IgD-negative memory B cell (primary cell): ENCODE measurements around the gene GALNT17. TPM values are rescaled to one million over a fixed set of nuclear protein-coding genes. Genes with fewer than 3 reads are reported as not detected.

Experiments
- H3K27ac Mint-ChIP-seq, 3 donors: one replicate each; pipeline ENCODE4 v1.8.0; 2020 to 2022; ENCODE audit warnings: mild to moderate bottlenecking in 3 of 3, mixed read lengths in 3 of 3, moderate library complexity in 1 of 3
- H3K27me3 Mint-ChIP-seq: one replicate; pipeline ENCODE4 v1.8.0; 2021; ENCODE audit warnings: mixed read lengths
- H3K36me3 Mint-ChIP-seq: one replicate; pipeline ENCODE4 v1.8.0; 2020; ENCODE audit warnings: mild to moderate bottlenecking, mixed read lengths
- H3K4me1 Mint-ChIP-seq, 3 donors: one replicate each; pipeline ENCODE4 v1.8.0; 2020 to 2022; ENCODE audit warnings: mixed read lengths in 3 of 3, mild to moderate bottlenecking in 1 of 3
- H3K4me3 Mint-ChIP-seq, 4 donors: one replicate each; pipeline ENCODE4 v1.8.0; 2020 to 2022; ENCODE audit warnings: mild to moderate bottlenecking in 4 of 4, mixed read lengths in 4 of 4, moderate library complexity in 3 of 4
- H3K9me3 Mint-ChIP-seq, 3 donors: one replicate each; pipeline ENCODE4 v1.8.0; 2020 to 2021; ENCODE audit warnings: mixed read lengths in 3 of 3, mild to moderate bottlenecking in 1 of 3
- polyA plus RNA-seq: library from polyadenylated mRNA; unstranded; fragments of 300-500 nt; fragmentation: Illumina TruSeq; gene quantifications from one replicate; pipeline ENCODE4 v1.2.3, GENCODE V29; 2021

Gene GALNT17
- polyA plus RNA-seq, 1 donor from 2014 or later, result not detected

DNA sequence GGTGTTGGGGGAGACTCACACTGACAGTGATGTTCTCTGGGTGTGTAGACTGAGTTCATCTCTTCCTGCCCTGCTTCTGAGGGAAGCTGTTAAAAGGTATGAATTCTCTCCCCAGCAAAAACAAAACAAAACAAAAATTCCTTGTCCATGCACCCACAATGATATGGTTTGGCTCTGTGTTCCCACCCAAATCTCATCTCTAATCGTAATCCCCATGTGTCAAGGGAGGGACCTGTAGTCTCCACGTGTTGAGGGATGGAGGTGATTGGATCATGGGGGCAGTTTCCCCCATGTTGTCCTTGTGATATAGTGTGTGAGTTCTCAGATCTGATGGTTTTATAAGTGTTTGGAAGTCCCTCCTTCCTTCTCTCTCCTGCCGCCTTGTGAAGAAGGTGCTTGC is 245.5 kb downstream of the GALNT17 start:
- peaks cover 4% of the 10 kb centered on the region for H3K36me3 Mint-ChIP-seq
- no peak overlapping the region for H3K27ac Mint-ChIP-seq
- no peaks in the 10 kb centered on the region for H3K4me1 Mint-ChIP-seq
- H3K9me3 Mint-ChIP-seq, result peaks cover 14 to 22% (median 19%) of the 10 kb centered on the region in 3 donors
- H3K27me3 Mint-ChIP-seq, result no peaks in the 10 kb centered on the region
- H3K4me3 Mint-ChIP-seq, result no peak overlapping the region

DNA sequence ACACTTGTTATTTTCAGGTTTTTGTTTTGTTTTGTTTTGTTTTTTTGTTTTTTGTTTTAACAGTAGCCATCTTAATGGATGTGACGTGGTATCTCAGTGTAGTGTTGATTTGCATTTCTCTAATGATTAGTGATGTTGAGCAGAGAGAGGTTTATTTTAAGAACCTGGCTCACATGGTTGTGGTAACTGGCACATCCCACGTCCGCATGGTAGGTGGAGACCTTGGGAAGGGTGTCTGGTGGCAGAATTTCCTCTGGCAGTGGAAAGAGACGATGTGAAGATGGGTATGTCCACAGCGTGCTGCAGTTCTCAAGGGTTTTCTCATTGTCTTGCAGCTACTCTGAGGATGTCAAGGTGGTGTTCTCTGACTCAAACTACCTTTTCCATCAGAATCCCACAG is 252.2 kb downstream of the GALNT17 start:
- Mint-ChIP-seq H3K4me1 (no peaks in the 10 kb centered on the region), H3K4me3 (no peak overlapping the region), H3K36me3 (no peaks in the 10 kb centered on the region), H3K27ac (no peak overlapping the region), H3K27me3 (no peaks in the 10 kb centered on the region), H3K9me3 (peaks cover 5 to 16% (median 9%) of the 10 kb centered on the region in 3 donors)

DNA sequence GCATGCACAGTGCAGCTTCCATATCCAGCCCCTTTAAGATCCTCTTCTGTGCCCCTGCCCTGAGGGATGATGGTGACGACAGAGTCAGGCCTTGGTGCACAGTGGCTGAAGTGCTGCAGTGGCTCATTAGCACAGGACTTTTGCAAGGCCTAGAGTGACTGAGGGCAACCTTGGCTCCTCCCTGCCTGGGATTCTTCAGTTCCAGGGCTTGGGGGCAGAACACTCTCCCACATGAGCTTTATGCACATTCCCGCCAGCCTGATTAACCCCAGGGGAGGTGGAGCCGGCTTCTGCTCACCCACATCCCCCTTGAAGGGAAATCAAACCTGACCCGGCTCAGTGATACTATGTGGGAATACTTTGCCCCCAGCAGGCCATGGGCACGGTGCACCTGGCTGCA is 253.4 kb downstream of the GALNT17 start:
- Mint-ChIP-seq H3K9me3 (peaks cover 5 to 10% (median 10%) of the 10 kb centered on the region in 3 donors), H3K4me3 (no peak overlapping the region), H3K27me3 (no peaks in the 10 kb centered on the region), H3K36me3 (no peaks in the 10 kb centered on the region), H3K4me1 (no peaks in the 10 kb centered on the region), H3K27ac (no peak overlapping the region)

DNA sequence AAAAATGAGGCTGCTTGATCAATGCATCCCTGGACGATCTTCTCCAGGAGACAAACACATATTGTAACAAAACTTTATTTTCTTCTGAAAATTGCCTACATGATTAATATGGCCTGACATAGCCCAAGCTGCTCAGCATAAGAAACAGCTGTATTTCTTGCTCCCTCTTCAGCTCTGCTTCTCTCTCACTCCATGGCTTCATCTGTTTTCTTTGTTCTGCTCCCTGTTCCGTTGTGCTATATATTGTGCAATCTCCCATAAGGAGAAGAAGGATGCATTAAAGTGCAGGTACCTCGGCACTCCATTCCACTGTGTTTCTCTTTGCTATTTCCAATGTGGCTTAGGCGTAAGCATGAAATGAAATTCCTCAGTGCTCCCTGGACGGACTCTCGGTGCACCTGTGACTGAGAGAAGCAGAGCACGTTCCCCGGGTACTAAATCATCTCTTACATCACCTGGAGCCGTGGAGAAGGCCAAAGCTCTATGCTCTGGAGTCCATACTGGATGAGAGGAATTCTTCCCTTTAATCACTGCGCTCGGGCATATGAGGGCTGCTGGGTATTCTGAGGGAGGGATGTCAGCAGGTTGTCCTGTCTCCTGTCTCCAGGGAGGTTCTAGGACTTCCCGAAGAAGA is 254.3 kb downstream of the GALNT17 start:
- H3K9me3 Mint-ChIP-seq, result peaks cover 5 to 11% (median 10%) of the 10 kb centered on the region in 3 donors
- no peak overlapping the region for H3K4me3 Mint-ChIP-seq
- no peaks in the 10 kb centered on the region for H3K4me1 Mint-ChIP-seq

DNA sequence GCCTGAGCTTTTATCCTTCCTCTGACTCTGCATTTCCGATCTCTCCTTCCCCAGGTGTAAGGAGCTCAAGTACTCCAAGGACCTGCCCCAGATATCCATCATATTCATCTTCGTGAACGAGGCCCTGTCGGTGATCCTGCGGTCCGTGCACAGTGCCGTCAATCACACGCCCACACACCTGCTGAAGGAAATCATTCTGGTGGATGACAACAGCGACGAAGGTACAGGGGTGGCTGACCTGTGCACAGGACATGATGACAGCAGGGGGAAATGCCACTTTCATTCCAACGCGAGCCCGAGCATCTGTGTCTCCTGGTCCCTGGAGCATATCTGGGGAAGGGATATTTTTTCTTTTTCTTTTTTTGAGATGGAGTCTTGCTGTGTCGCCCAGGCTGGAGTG is 256.2 kb downstream of the GALNT17 start:
- Mint-ChIP-seq H3K4me3 (peak overlapping the region in 1 of 4 donors; percentile 20), H3K27me3 (no peaks in the 10 kb centered on the region), H3K4me1 (no peaks in the 10 kb centered on the region), H3K36me3 (no peaks in the 10 kb centered on the region), H3K9me3 (peaks cover 5 to 17% (median 6%) of the 10 kb centered on the region in 3 donors), H3K27ac (no peak overlapping the region)

More for the DNA sequence above, 254.3 kb downstream of the GALNT17 start:
- Mint-ChIP-seq H3K27ac (no peak overlapping the region), H3K27me3 (no peaks in the 10 kb centered on the region), H3K36me3 (no peaks in the 10 kb centered on the region)

DNA sequence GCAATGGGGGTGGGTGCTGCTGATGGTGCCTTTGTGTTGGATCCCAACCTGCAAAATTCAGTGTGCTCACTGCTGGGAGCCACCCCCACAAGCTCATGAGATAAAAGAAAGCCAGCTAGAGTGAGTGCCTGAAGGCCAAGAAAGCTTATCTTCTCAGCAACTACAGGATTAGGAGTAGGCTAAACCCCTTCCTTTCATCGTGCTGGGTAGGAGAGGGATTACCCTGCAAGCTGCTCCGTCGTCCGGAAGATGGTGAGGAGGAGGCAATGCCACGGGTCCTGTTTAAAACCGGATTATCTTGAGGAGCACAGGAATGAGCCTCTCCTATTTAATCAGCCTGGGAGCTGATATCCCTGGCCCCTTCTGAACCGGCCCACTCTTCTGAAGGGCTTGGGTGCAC is 258.0 kb downstream of the GALNT17 start:
- Mint-ChIP-seq H3K27ac (no peak overlapping the region), H3K4me1 (no peaks in the 10 kb centered on the region), H3K4me3 (no peak overlapping the region), H3K9me3 (peaks cover 5 to 7% (median 6%) of the 10 kb centered on the region in 3 donors), H3K27me3 (no peaks in the 10 kb centered on the region), H3K36me3 (no peaks in the 10 kb centered on the region)

DNA sequence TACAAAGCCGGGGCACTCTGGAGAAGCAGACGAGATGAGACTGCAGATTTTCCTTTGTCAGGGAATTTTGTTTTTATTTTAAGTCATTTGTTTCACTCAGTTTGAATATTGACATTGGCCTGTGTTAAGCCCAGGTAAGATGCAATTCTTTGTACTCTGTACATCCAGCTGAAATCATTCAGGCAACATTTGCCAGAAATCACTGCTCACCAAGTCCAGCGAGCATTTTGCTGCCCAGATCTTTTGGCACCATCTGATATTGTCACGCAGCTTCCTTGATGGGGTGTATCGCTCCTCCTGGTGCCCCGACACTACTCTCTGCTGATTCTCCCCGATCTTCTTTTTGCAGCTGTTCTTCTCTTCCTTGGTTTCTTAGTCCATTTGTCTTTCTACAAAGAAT is 261.7 kb downstream of the GALNT17 start:
- Mint-ChIP-seq H3K27ac (no peak overlapping the region), H3K4me3 (no peak overlapping the region), H3K27me3 (no peaks in the 10 kb centered on the region), H3K4me1 (no peaks in the 10 kb centered on the region), H3K36me3 (no peaks in the 10 kb centered on the region), H3K9me3 (peaks cover 8 to 18% (median 9%) of the 10 kb centered on the region in 3 donors)

DNA sequence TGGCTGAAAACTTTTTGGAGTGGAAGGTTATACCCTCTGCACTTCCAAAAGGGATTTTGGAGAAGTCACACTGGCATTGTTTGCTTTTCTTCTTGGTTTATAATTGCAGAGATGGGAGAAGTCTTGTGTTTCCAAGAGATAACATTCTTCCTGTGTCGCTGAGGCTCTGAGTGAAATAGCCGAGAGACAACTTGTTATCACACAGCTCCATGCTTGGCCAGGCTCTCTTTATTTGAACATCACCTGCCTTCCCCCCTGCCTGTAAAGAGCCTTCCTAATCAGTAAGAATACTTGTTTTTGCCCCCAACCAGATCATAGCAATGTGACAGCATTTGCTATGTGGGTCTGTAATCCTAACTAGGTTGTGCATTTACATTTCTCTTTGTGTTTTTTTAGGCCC is 270.7 kb downstream of the GALNT17 start:
- Mint-ChIP-seq H3K4me3 (no peak overlapping the region), H3K27me3 (no peaks in the 10 kb centered on the region), H3K36me3 (no peaks in the 10 kb centered on the region), H3K4me1 (peaks cover 0 to 1% (median 0%) of the 10 kb centered on the region in 3 donors), H3K27ac (no peak overlapping the region), H3K9me3 (peaks cover 0 to 28% (median 8%) of the 10 kb centered on the region in 3 donors)

DNA sequence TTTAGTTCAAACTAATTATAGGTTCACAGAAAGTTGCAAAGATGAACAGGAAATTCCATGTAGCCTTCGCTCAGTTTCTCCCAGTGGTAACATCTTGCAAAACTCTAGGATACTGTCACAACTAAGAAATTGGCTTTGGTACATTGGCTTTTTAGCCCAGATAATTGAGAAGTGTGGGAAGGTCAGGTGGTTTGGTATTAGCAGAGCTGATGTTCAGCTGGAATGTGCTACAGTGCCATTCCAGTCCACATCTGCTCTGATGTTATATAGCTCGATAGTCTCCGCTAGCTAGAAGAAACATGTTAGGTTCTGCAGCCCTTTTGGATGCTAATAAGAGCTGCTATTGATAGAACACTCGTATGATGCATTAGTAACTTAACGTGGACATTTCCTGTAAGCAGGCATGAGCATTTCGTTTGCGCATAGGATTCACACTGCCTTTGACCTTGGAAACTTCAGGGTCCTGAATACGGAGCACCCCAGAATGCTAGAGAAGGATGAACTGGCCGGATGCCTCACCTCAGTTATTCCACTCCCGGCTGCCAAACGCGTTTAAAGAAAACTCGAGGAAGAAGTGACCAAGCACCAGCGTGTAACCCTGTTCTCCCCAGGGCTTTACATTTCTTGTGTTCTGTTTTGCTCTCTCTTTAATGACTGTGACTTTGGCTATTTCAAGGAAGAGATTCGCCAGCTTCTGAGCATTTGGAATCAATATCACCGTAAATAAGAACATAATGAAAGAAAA is 271.4 kb downstream of the GALNT17 start:
- Mint-ChIP-seq H3K4me3 (no peak overlapping the region), H3K9me3 (peaks cover 0 to 21% (median 8%) of the 10 kb centered on the region in 3 donors), H3K4me1 (peaks cover 0 to 1% (median 0%) of the 10 kb centered on the region in 3 donors), H3K27me3 (no peaks in the 10 kb centered on the region), H3K27ac (no peak overlapping the region), H3K36me3 (no peaks in the 10 kb centered on the region)

DNA sequence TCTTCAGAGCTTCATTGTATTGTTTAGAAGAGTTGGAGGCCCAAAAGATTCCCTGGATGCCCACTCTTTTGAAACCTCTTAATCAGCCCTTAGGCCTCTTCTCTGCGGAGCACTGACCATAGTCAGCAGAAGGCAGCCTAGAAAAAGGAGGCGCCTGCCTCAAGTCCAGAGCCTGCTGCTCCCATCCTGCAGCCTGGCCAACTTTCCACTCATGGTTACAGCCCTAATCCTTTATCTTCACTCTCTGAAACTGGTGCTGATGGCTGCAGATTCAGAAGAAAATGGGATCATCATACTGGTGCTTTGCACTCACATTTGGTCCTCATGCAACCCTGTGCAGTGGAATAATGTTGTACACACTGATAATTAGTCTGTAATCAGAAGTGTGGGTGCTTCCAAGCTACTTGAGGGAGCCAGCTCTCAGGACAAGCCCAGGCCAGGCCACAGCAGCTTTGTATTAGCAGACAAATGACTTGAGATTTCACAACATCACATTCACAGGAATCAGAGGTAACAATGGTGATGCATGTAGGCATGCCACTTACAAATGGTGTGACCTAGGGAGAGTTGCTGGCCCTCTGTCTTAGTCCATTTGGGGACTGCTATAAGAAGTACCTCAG is 272.9 kb downstream of the GALNT17 start:
- H3K36me3 Mint-ChIP-seq, result no peaks in the 10 kb centered on the region
- peaks cover 2 to 24% (median 11%) of the 10 kb centered on the region in 3 donors for H3K9me3 Mint-ChIP-seq
- peaks cover 0 to 1% (median 0%) of the 10 kb centered on the region in 3 donors for H3K4me1 Mint-ChIP-seq
- H3K4me3 Mint-ChIP-seq, result no peak overlapping the region
- H3K27ac Mint-ChIP-seq, result no peak overlapping the region
- H3K27me3 Mint-ChIP-seq, result no peaks in the 10 kb centered on the region

DNA sequence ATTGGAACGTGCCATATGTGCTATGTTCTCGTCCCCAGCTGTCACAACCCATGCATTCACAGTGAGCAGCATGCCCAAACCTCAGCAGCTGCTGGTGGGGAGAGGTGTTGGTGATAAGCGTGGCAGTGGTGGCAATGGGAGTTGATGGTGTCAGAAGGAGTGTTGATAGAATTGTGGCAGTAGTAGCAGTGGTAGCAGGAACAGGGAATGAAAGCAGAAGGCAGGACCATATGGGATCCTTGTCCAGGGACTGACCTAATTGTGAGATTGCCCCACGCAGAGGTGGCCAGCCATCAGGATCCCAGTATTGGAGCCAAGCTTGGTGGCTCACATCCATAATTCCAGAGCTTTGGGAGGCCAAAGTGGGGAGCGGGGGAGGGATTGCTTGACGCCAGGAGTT is 276.3 kb downstream of the GALNT17 start:
- Mint-ChIP-seq H3K27me3 (no peaks in the 10 kb centered on the region), H3K9me3 (peaks cover 2 to 25% (median 11%) of the 10 kb centered on the region in 3 donors), H3K27ac (no peak overlapping the region), H3K36me3 (no peaks in the 10 kb centered on the region), H3K4me1 (no peaks in the 10 kb centered on the region), H3K4me3 (no peak overlapping the region)

DNA sequence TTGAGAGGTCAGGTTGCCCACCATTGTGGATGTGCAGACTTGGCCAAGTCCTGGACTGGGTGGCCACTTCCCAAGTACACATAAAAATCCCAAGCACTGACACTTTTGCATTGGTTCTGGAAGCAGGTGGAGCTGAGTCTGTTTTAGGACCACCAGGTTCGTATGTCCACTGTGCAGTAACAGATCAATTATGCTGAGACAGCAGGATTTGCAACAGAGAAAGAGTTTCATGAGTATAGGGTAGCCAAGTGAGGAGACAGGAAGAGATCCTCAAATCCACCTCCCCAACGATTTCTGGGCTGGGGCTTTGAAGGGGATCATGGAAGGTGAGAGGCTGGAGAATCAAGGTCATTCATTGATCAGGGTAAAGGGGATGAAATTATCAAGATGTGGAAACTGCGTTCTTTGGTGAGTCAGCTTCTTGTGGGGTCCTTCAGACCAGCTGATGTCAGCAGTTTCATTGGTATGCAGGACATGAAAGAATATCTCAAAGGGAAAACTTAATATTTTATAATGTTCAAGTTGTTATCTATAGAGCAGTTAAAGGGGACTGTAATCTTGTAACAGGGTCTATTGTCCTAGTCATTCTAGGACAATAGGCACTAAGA is 277.7 kb downstream of the GALNT17 start:
- H3K4me1 Mint-ChIP-seq, result no peaks in the 10 kb centered on the region
- H3K36me3 Mint-ChIP-seq, result no peaks in the 10 kb centered on the region
- no peaks in the 10 kb centered on the region for H3K27me3 Mint-ChIP-seq
- H3K27ac Mint-ChIP-seq, result no peak overlapping the region
- H3K9me3 Mint-ChIP-seq, result peaks cover 2 to 17% (median 5%) of the 10 kb centered on the region in 3 donors
- H3K4me3 Mint-ChIP-seq, result no peak overlapping the region

DNA sequence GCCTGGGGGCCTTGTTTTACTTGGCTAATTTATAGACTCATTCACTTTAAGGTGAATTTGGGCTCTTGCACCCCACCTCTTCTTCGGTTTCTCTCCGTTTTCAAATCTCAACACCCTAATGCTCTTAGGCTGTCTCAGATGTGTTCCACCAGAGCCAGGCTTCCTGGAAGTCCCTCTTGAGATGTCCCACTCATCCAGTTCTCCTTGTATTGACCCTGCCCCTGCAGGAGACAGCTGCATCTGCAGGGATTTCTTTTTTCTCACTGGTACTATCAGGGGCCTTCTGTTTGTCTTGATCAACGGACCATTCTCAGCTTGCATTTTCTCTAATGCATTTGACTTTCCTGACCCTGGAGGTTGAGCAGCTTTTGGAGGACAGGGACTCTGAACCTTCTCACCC is 279.5 kb downstream of the GALNT17 start:
- H3K36me3 Mint-ChIP-seq, result no peaks in the 10 kb centered on the region
- peaks cover 2 to 9% (median 5%) of the 10 kb centered on the region in 3 donors for H3K9me3 Mint-ChIP-seq
- no peaks in the 10 kb centered on the region for H3K4me1 Mint-ChIP-seq
- H3K4me3 Mint-ChIP-seq, result no peak overlapping the region
- no peaks in the 10 kb centered on the region for H3K27me3 Mint-ChIP-seq
- no peak overlapping the region for H3K27ac Mint-ChIP-seq

DNA sequence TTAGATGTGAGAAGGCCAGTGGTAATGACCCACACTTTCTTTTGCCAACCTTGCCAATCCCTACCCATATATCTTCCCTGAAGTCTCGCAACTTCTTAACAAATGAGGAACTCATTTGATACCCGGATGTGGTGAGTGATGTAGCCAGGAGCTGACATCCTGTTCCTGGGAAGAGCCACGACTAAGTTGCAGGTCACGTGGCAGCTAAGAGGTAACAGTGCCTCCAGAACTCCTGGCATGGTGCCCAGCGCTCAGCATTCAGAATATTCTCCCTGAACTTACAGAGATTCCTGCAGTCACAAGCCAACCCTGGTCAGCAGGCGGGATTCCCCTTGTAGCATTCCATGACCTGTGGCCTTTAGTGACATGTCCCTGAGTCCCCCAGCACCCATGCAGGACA is 282.5 kb downstream of the GALNT17 start:
- peaks cover 6 to 11% (median 10%) of the 10 kb centered on the region in 3 donors for H3K9me3 Mint-ChIP-seq
- H3K27me3 Mint-ChIP-seq, result no peaks in the 10 kb centered on the region
- H3K4me1 Mint-ChIP-seq, result no peaks in the 10 kb centered on the region
- no peaks in the 10 kb centered on the region for H3K36me3 Mint-ChIP-seq
- no peak overlapping the region for H3K4me3 Mint-ChIP-seq
- H3K27ac Mint-ChIP-seq, result peak overlapping the region in 1 of 3 donors; percentile 58
